HCT116 (cell line): ENCODE results near the gene TAP1. TPM values are rescaled to one million over a fixed set of nuclear protein-coding genes. Genes with fewer than 3 reads are reported as not detected.

ENCODE experiments used
- ATAC-seq: fragments of 200-7000 bp; cut with Tn5 transposase; 2 replicates; pipeline ENCODE4 v1.9.1; 2020; ENCODE audit warnings: mild to moderate bottlenecking, moderate library complexity
- BruUV-seq: library from RNA; stranded (reverse); fragments of 400-500 nt; replicated peaks from 2 replicates; lab custom pipeline; 2021; lab: Mats Ljungman, UMichigan
- CTCF ChIA-PET: fragments of 300-600 bp; sonication (Branson Sonifier 250); formaldehyde crosslinking; loops from one replicate; lab custom pipeline; 2021; ENCODE audit warnings: antibody characterized with exemption; lab: Charles Lee
- POLR2A ChIA-PET: fragments of 300-600, 350-600 bp; sonication (Branson Sonifier 250); formaldehyde crosslinking; loops from one replicate; lab custom pipeline; 2021; ENCODE audit warnings: antibody characterized with exemption; lab: Charles Lee
- RAD21 ChIA-PET, 2 experiments: fragments of 300-600 bp; sonication (Branson Sonifier 250); formaldehyde crosslinking; loops; one replicate each; lab custom pipeline; 2023; ENCODE audit warnings: low total read pairs in 2 of 2; ENCODE audit not compliant: uncharacterized antibody in 2 of 2, unreplicated experiment in 2 of 2, low non-redundant PET in 1 of 2; lab: Charles Lee
- DNase-seq: peaks from one replicate; pipeline ENCODE4 v3.0.0-alpha.2; 2010; ENCODE audit warnings: low read depth, low spot score
- H2AFZ ChIP-seq: fragments of 200-600 bp; shearing (Covaris generic), sonication (generic); 2 replicates; pipeline ENCODE4 v1.6.1; 2017; ENCODE audit warnings: low read depth, mixed run types, mixed read lengths, antibody characterized with exemption, low read length; ENCODE audit not compliant: poor library complexity, severe bottlenecking
- H3K27ac ChIP-seq: 2 replicates; pipeline ENCODE4 v1.5.1; 2012; ENCODE audit warnings: low read depth, low read length
- H3K27me3 ChIP-seq: fragments of 200-600 bp; sonication (generic); 2 replicates; pipeline ENCODE4 v1.6.1; 2016; ENCODE audit warnings: mixed run types, low read length, mixed read lengths; ENCODE audit not compliant: insufficient read depth
- H3K36me3 ChIP-seq, 2 experiments: fragments of 200-500 bp in 1 of 2; fragments of 200-600 bp in 1 of 2; sonication (Bioruptor generic) in 1 of 2; sonication (generic) in 1 of 2; 2 replicates each; pipeline versions ENCODE4 v1.5.1 to v1.6.1; 2014 to 2016; ENCODE audit warnings: low read length in 2 of 2, inconsistent platforms in 1 of 2, mixed read lengths in 1 of 2, mixed run types in 1 of 2; ENCODE audit not compliant: insufficient read depth in 2 of 2, control insufficient read depth in 1 of 2
- H3K4me1 ChIP-seq, 2 experiments: fragments of 200-600 bp in 1 of 2; sonication (generic) in 1 of 2; 2 replicates each; pipeline versions ENCODE4 v1.5.1 to v1.6.1; 2012 to 2017; ENCODE audit warnings: low read length in 2 of 2, inconsistent platforms in 1 of 2, mild to moderate bottlenecking in 1 of 2, mixed read lengths in 1 of 2, mixed run types in 1 of 2, moderate library complexity in 1 of 2; ENCODE audit not compliant: insufficient read depth in 2 of 2, control insufficient read depth in 1 of 2
- H3K4me2 ChIP-seq: fragments of 200-600 bp; sonication (generic); 2 replicates; pipeline ENCODE4 v1.6.1; 2017; ENCODE audit warnings: mixed run types, low read length, mixed read lengths
- H3K4me3 ChIP-seq, 2 experiments: fragments of 200-600 bp in 1 of 2; sonication (generic) in 1 of 2; replicated peaks in 1 of 2; 2 replicates each; pipeline ENCODE4 v1.5.1; 2011 to 2016; ENCODE audit warnings: low read length in 2 of 2, control low read depth in 1 of 2, low read depth in 1 of 2, mild to moderate bottlenecking in 1 of 2, mixed read lengths in 1 of 2, mixed run types in 1 of 2
- H3K79me2 ChIP-seq: fragments of 200-600 bp; sonication (generic); 2 replicates; pipeline ENCODE4 v1.6.1; 2017; ENCODE audit warnings: mild to moderate bottlenecking, mixed run types, low read length, moderate library complexity, mixed read lengths; ENCODE audit not compliant: insufficient read depth
- H3K9ac ChIP-seq: fragments of 200-600 bp; sonication (generic); 2 replicates; pipeline ENCODE4 v1.6.1; 2016; ENCODE audit warnings: low read length, mixed read lengths
- H3K9me2 ChIP-seq: fragments of 200-600 bp; sonication (generic), shearing (Covaris generic); 2 replicates; pipeline ENCODE4 v1.6.1; 2017; ENCODE audit warnings: mixed run types, mild to moderate bottlenecking, moderate library complexity; ENCODE audit not compliant: insufficient read depth
- H3K9me3 ChIP-seq, 2 experiments: fragments of 200-500 bp in 1 of 2; fragments of 200-600 bp in 1 of 2; sonication (Bioruptor generic) in 1 of 2; sonication (generic) in 1 of 2; 2 replicates each; pipeline ENCODE4 v1.6.1; 2014 to 2017; ENCODE audit warnings: low read length in 2 of 2, mixed read lengths in 2 of 2, inconsistent platforms in 1 of 2, low read depth in 1 of 2, mild to moderate bottlenecking in 1 of 2, mixed run types in 1 of 2, moderate library complexity in 1 of 2; ENCODE audit not compliant: control insufficient read depth in 1 of 2, insufficient read depth in 1 of 2
- H4K20me1 ChIP-seq: fragments of 200-600 bp; sonication (generic), shearing (Covaris generic); 2 replicates; pipeline ENCODE4 v1.6.1; 2017; ENCODE audit warnings: mixed run types, mild to moderate bottlenecking, moderate library complexity; ENCODE audit not compliant: insufficient read depth
- EGR1 ChIP-seq: IDR thresholded peaks from 2 replicates; pipeline ENCODE4 v1.6.1; 2012; ENCODE audit warnings: low read depth
- JUND ChIP-seq: IDR thresholded peaks from 2 replicates; pipeline ENCODE4 v1.6.1; 2012
- POLR2AphosphoS5 ChIP-seq: IDR thresholded peaks from 2 replicates; pipeline ENCODE4 v1.6.1; 2011; ENCODE audit warnings: mild to moderate bottlenecking, low read depth, low read length, moderate library complexity
- REST ChIP-seq: IDR thresholded peaks from 2 replicates; pipeline ENCODE4 v1.6.1; 2012; ENCODE audit warnings: low read depth
- SRF ChIP-seq: IDR thresholded peaks from 2 replicates; pipeline ENCODE4 v1.6.1; 2012; ENCODE audit warnings: low read depth
- ZNF274 ChIP-seq: fragments of 200-500 bp; sonication (Bioruptor generic); IDR thresholded peaks from 2 replicates; pipeline ENCODE4 v1.6.1; 2014; ENCODE audit warnings: mild to moderate bottlenecking, low read depth, low read length, inconsistent platforms
- intact Hi-C: fragments of 100-400 bp; cut with micrococcal nuclease; formaldehyde crosslinking; loops from 2 replicates; pipeline ENCODE4 v1.10.0; 2022
- total RNA-seq: library from RNA; stranded (reverse); gene quantifications from one replicate; pipeline ENCODE4 v1.2.1, GENCODE V29; 2021; ENCODE audit not compliant: unreplicated experiment

The TAP1 gene
- total RNA-seq, 1 experiment from 2014 or later, result 32.2 TPM

- no peaks in the 10 kb centered on the region for H3K9me3 ChIP-seq
- DNase-seq, result no peak
- POLR2A ChIA-PET, result interaction anchor here (2.6 to 3.1 kb wide), 2 partner anchors 29 to 103 kb away, joined by 13 to 23 read pairs; partner anchors contain the start of gene TAP2
- CTCF ChIA-PET, result interaction anchor here (0.7 to 6.5 kb wide), 47 partner anchors 9 to 622 kb away, joined by 3 to 189 read pairs (median 5); partner anchors contain the start of genes HLA-DMA, HLA-DMB, PSMB9 and TAP1
- H3K27me3 ChIP-seq, result no peaks in the 10 kb centered on the region
- H3K79me2 ChIP-seq, result no peaks in the 10 kb centered on the region
- H3K4me1 ChIP-seq, result peaks cover 0 to 4% of the 10 kb centered on the region in 2 experiments; a peak in 1 of 4 replicates
- H4K20me1 ChIP-seq, result no peaks in the 10 kb centered on the region
- 0 out of 2 replicates have a peak, but pooled peaks cover 5% of the 10 kb centered on the region for H3K9me2 ChIP-seq
- RAD21 ChIA-PET, result interaction anchor here (0.6 to 1.9 kb wide), 11 partner anchors 29 to 455 kb away, joined by 3 to 36 read pairs (median 3); partner anchors contain the start of gene TAP2 (in 2 of the 2)
- BruUV-seq, result no TSS peak
- no peak for TF ChIP-seq POLR2AphosphoS5
- no peak for TF ChIP-seq SRF
- TF ChIP-seq EGR1, result no peak
- TF ChIP-seq REST, result no peak
- TF ChIP-seq JUND, result no peak
- TF ChIP-seq ZNF274, result no peak
- H3K4me3 ChIP-seq, result no peak overlapping the region
- intact Hi-C loops, result loop anchor here (1.0 to 5.0 kb wide), 6 partner anchors 29 to 453 kb away; partner anchors contain the start of gene TAP2
- ATAC-seq, result peak; percentile 58; the same call in 1 of the 2 replicates
- H3K36me3 ChIP-seq, result no peaks in the 10 kb centered on the region
- H2AFZ ChIP-seq, result peak overlapping the region; percentile 68
- H3K4me2 ChIP-seq, result peak overlapping the region; percentile 9; the same call in 1 of the 2 replicates
- H3K9ac ChIP-seq, result no peak overlapping the region
- H3K27ac ChIP-seq, result no peak overlapping the region
These were observed 14.2 kb upstream of the TAP1 start for GRCh38 chr6:32867554-32868256.
